ENCODE measurements around the gene BANF2. TPM values are rescaled to one million over a fixed set of nuclear protein-coding genes. Genes with fewer than 3 reads are reported as not detected.

BANF2 gene
- total and polyA plus RNA-seq, 4 donors: not detected

GRCh38 chr20:17694767-17695166 lies 5.0 kb upstream of the BANF2 start:
- peaks cover 2% of the 10 kb centered on the region for H3K9me3 ChIP-seq (ENCODE audit: control insufficient read depth, low read length)
- H3K4me3 ChIP-seq (ENCODE audit: low read length in 2 of 2): no peak overlapping the region
- intact Hi-C loops (cut with DNase I): no loop called here
- WGBS, 2 donors: 92 to 95% methylated on average over 3 of the region's 3 CpGs
- DNase-seq (no peak), ATAC-seq (ENCODE audit: low FRiP score) (no peak)
- H3K27ac ChIP-seq (ENCODE audit: low read depth in 1 of 2, low read length in 2 of 2): no peak overlapping the region
- H3K27me3 ChIP-seq (ENCODE audit: control insufficient read depth in 1 of 2, insufficient read depth in 2 of 2, low read length in 1 of 2): no peaks in the 10 kb centered on the region
- no peaks in the 10 kb centered on the region for H3K36me3 ChIP-seq (ENCODE audit: control insufficient read depth in 1 of 2, insufficient read depth in 2 of 2, low read length in 1 of 2)
- no peaks in the 10 kb centered on the region for H3K4me1 ChIP-seq (ENCODE audit: control insufficient read depth in 1 of 2, insufficient read depth in 2 of 2, low read length in 2 of 2)

GRCh38 chr20:17696287-17696686 lies 3.5 kb upstream of the BANF2 start:
- intact Hi-C loops (cut with DNase I): no loop called here
- DNase-seq: no peak
- Histone ChIP-seq H3K9me3 (ENCODE audit: control insufficient read depth, low read length) (no peaks in the 10 kb centered on the region), H3K27ac (ENCODE audit: low read depth in 1 of 2, low read length in 2 of 2) (no peak overlapping the region), H3K36me3 (ENCODE audit: control insufficient read depth in 1 of 2, insufficient read depth in 2 of 2, low read length in 1 of 2) (no peaks in the 10 kb centered on the region), H3K27me3 (ENCODE audit: control insufficient read depth in 1 of 2, insufficient read depth in 2 of 2, low read length in 1 of 2) (no peaks in the 10 kb centered on the region), H3K4me1 (ENCODE audit: control insufficient read depth in 1 of 2, insufficient read depth in 2 of 2, low read length in 2 of 2) (no peaks in the 10 kb centered on the region), H3K4me3 (ENCODE audit: low read length in 2 of 2) (no peak overlapping the region)
- ATAC-seq (ENCODE audit: low FRiP score): no peak
- WGBS, 2 donors: 95% methylated on average over 1 of the region's 1 CpG

- H3K4me1 ChIP-seq (ENCODE audit: control insufficient read depth in 1 of 2, insufficient read depth in 2 of 2, low read length in 2 of 2): no peaks in the 10 kb centered on the region
- H3K27ac ChIP-seq (ENCODE audit: low read depth in 1 of 2, low read length in 2 of 2): no peak overlapping the region
- H3K9me3 ChIP-seq (ENCODE audit: control insufficient read depth, low read length): no peaks in the 10 kb centered on the region
- no peak for ATAC-seq (ENCODE audit: low FRiP score)
- WGBS, 2 donors: 96 to 100% methylated on average over 1 of the region's 1 CpG
- H3K36me3 ChIP-seq (ENCODE audit: control insufficient read depth in 1 of 2, insufficient read depth in 2 of 2, low read length in 1 of 2): no peaks in the 10 kb centered on the region
- no peak overlapping the region for H3K4me3 ChIP-seq (ENCODE audit: low read length in 2 of 2)
- intact Hi-C loops (cut with DNase I): no loop called here
- no peaks in the 10 kb centered on the region for H3K27me3 ChIP-seq (ENCODE audit: control insufficient read depth in 1 of 2, insufficient read depth in 2 of 2, low read length in 1 of 2)
- DNase-seq: no peak
Observed at GRCh38 chr20:17697171-17697570, 2.6 kb upstream of the BANF2 start.

GRCh38 chr20:17698384-17698783 lies 1.4 kb upstream of the BANF2 start:
- DNase-seq: no peak
- no peak overlapping the region for H3K4me3 ChIP-seq (ENCODE audit: low read length in 2 of 2)
- ATAC-seq (ENCODE audit: low FRiP score): no peak
- no peaks in the 10 kb centered on the region for H3K36me3 ChIP-seq (ENCODE audit: control insufficient read depth in 1 of 2, insufficient read depth in 2 of 2, low read length in 1 of 2)
- intact Hi-C loops (cut with DNase I): no loop called here
- no peaks in the 10 kb centered on the region for H3K9me3 ChIP-seq (ENCODE audit: control insufficient read depth, low read length)
- H3K27me3 ChIP-seq (ENCODE audit: control insufficient read depth in 1 of 2, insufficient read depth in 2 of 2, low read length in 1 of 2): no peaks in the 10 kb centered on the region
- H3K4me1 ChIP-seq (ENCODE audit: control insufficient read depth in 1 of 2, insufficient read depth in 2 of 2, low read length in 2 of 2): no peaks in the 10 kb centered on the region
- no peak overlapping the region for H3K27ac ChIP-seq (ENCODE audit: low read depth in 1 of 2, low read length in 2 of 2)
- WGBS, 2 donors: 64 to 75% methylated on average over 5 of the region's 5 CpGs

GRCh38 chr20:17700637-17701036 lies 871 bp downstream of the BANF2 start:
- no peak overlapping the region for H3K4me3 ChIP-seq (ENCODE audit: low read length in 2 of 2)
- 80 to 96% methylated on average over 7 of the region's 7 CpGs for WGBS, 2 donors
- intact Hi-C loops (cut with DNase I): no loop called here
- H3K27ac ChIP-seq (ENCODE audit: low read depth in 1 of 2, low read length in 2 of 2): no peak overlapping the region
- DNase-seq (no peak), ATAC-seq (ENCODE audit: low FRiP score) (no peak)
- no peaks in the 10 kb centered on the region for H3K27me3 ChIP-seq (ENCODE audit: control insufficient read depth in 1 of 2, insufficient read depth in 2 of 2, low read length in 1 of 2)
- H3K9me3 ChIP-seq (ENCODE audit: control insufficient read depth, low read length): no peaks in the 10 kb centered on the region
- H3K36me3 ChIP-seq (ENCODE audit: control insufficient read depth in 1 of 2, insufficient read depth in 2 of 2, low read length in 1 of 2): no peaks in the 10 kb centered on the region
- no peaks in the 10 kb centered on the region for H3K4me1 ChIP-seq (ENCODE audit: control insufficient read depth in 1 of 2, insufficient read depth in 2 of 2, low read length in 2 of 2)

GRCh38 chr20:17701826-17702225 lies 2.1 kb downstream of the BANF2 start:
- 59 to 68% methylated on average over 4 of the region's 4 CpGs for WGBS, 2 donors
- intact Hi-C loops (cut with DNase I): no loop called here
- H3K4me3 ChIP-seq (ENCODE audit: low read length in 2 of 2): no peak overlapping the region
- H3K9me3 ChIP-seq (ENCODE audit: control insufficient read depth, low read length): no peaks in the 10 kb centered on the region
- H3K27me3 ChIP-seq (ENCODE audit: control insufficient read depth in 1 of 2, insufficient read depth in 2 of 2, low read length in 1 of 2): no peaks in the 10 kb centered on the region
- ATAC-seq (ENCODE audit: low FRiP score): no peak
- DNase-seq: no peak
- no peaks in the 10 kb centered on the region for H3K4me1 ChIP-seq (ENCODE audit: control insufficient read depth in 1 of 2, insufficient read depth in 2 of 2, low read length in 2 of 2)
- H3K36me3 ChIP-seq (ENCODE audit: control insufficient read depth in 1 of 2, insufficient read depth in 2 of 2, low read length in 1 of 2): no peaks in the 10 kb centered on the region
- H3K27ac ChIP-seq (ENCODE audit: low read depth in 1 of 2, low read length in 2 of 2): no peak overlapping the region

- Histone ChIP-seq H3K9me3 (ENCODE audit: control insufficient read depth, low read length) (no peaks in the 10 kb centered on the region), H3K27me3 (ENCODE audit: control insufficient read depth in 1 of 2, insufficient read depth in 2 of 2, low read length in 1 of 2) (no peaks in the 10 kb centered on the region), H3K4me3 (ENCODE audit: low read length in 2 of 2) (no peak overlapping the region), H3K27ac (ENCODE audit: low read depth in 1 of 2, low read length in 2 of 2) (no peak overlapping the region), H3K4me1 (ENCODE audit: control insufficient read depth in 1 of 2, insufficient read depth in 2 of 2, low read length in 2 of 2) (no peaks in the 10 kb centered on the region), H3K36me3 (ENCODE audit: control insufficient read depth in 1 of 2, insufficient read depth in 2 of 2, low read length in 1 of 2) (no peaks in the 10 kb centered on the region)
- intact Hi-C loops (cut with DNase I): no loop called here
- DNase-seq: no peak
- no peak for ATAC-seq (ENCODE audit: low FRiP score)
- WGBS, 2 donors: 97 to 98% methylated on average over 5 of the region's 5 CpGs
Observed at GRCh38 chr20:17704589-17705317, 5.0 kb downstream of the BANF2 start.

GRCh38 chr20:17705916-17706315 lies 6.2 kb downstream of the BANF2 start:
- Histone ChIP-seq H3K36me3 (ENCODE audit: control insufficient read depth in 1 of 2, insufficient read depth in 2 of 2, low read length in 1 of 2) (no peaks in the 10 kb centered on the region), H3K4me3 (ENCODE audit: low read length in 2 of 2) (no peak overlapping the region), H3K27me3 (ENCODE audit: control insufficient read depth in 1 of 2, insufficient read depth in 2 of 2, low read length in 1 of 2) (no peaks in the 10 kb centered on the region), H3K27ac (ENCODE audit: low read depth in 1 of 2, low read length in 2 of 2) (no peak overlapping the region), H3K4me1 (ENCODE audit: control insufficient read depth in 1 of 2, insufficient read depth in 2 of 2, low read length in 2 of 2) (no peaks in the 10 kb centered on the region), H3K9me3 (ENCODE audit: control insufficient read depth, low read length) (no peaks in the 10 kb centered on the region)
- DNase-seq: no peak
- 69 to 92% methylated on average over 4 of the region's 4 CpGs for WGBS, 2 donors
- intact Hi-C loops (cut with DNase I): no loop called here
- ATAC-seq (ENCODE audit: low FRiP score): no peak

GRCh38 chr20:17706632-17707031 lies 6.9 kb downstream of the BANF2 start:
- Histone ChIP-seq H3K27ac (ENCODE audit: low read depth in 1 of 2, low read length in 2 of 2) (no peak overlapping the region), H3K27me3 (ENCODE audit: control insufficient read depth in 1 of 2, insufficient read depth in 2 of 2, low read length in 1 of 2) (no peaks in the 10 kb centered on the region), H3K9me3 (ENCODE audit: control insufficient read depth, low read length) (no peaks in the 10 kb centered on the region), H3K36me3 (ENCODE audit: control insufficient read depth in 1 of 2, insufficient read depth in 2 of 2, low read length in 1 of 2) (no peaks in the 10 kb centered on the region), H3K4me3 (ENCODE audit: low read length in 2 of 2) (no peak overlapping the region), H3K4me1 (ENCODE audit: control insufficient read depth in 1 of 2, insufficient read depth in 2 of 2, low read length in 2 of 2) (no peaks in the 10 kb centered on the region)
- ATAC-seq (ENCODE audit: low FRiP score) (no peak), DNase-seq (no peak)
- WGBS, 2 donors: 63 to 97% methylated on average over 3 of the region's 3 CpGs
- intact Hi-C loops (cut with DNase I): no loop called here
